ENCODE results near the gene DDX25.

Gene DDX25

GRCh38 chr11:125950696-125951651, 46.7 kb downstream of the DDX25 start:
- H3K4ac ChIP-seq (ENCODE audit: low read depth, low read length): no peak overlapping the region

GRCh38 chr11:125951731-125952130, 47.4 kb downstream of the DDX25 start:
- no peak overlapping the region for H4K12ac ChIP-seq (ENCODE audit: low read depth, low read length)
- no peaks in the 10 kb centered on the region for H3K27me3 ChIP-seq (ENCODE audit: insufficient read depth, low read length)
- no peak for DNase-seq
- no peak overlapping the region for H2BK12ac ChIP-seq (ENCODE audit: low read length)
- no peak overlapping the region for H3K23ac ChIP-seq (ENCODE audit: low read length)
- no CpG with 5 or more reads among the region's 11 CpGs for WGBS (ENCODE audit: extremely low coverage, insufficient coverage, insufficient read length)
- H3K4ac ChIP-seq (ENCODE audit: low read depth, low read length): no peak overlapping the region
- no peak overlapping the region for H4K8ac ChIP-seq (ENCODE audit: low read depth, low read length)
- H3K79me2 ChIP-seq (ENCODE audit: control insufficient read depth, insufficient read depth, low read length, poor library complexity): no peaks in the 10 kb centered on the region
- H2BK5ac ChIP-seq (ENCODE audit: low read depth, low read length, poor library complexity): no peak overlapping the region
- no peak overlapping the region for H3K4me3 ChIP-seq (ENCODE audit: low read depth, low read length)
- peaks cover 45 to 46% of the 10 kb centered on the region in 2 experiments for H3K36me3 ChIP-seq (ENCODE audit: control insufficient read depth in 1 of 2, insufficient read depth in 2 of 2, low read length in 2 of 2)
- no peak overlapping the region for H3K4me2 ChIP-seq (ENCODE audit: low read length)
- no peak overlapping the region for H2AK5ac ChIP-seq (ENCODE audit: low read length)
- H3K4me1 ChIP-seq (ENCODE audit: control insufficient read depth in 1 of 2, insufficient read depth in 2 of 2, low read length in 2 of 2): peaks cover 11 to 18% of the 10 kb centered on the region in 2 experiments
- H3K27ac ChIP-seq (ENCODE audit: low read depth, low read length): no peak overlapping the region
- H3K9me3 ChIP-seq (ENCODE audit: insufficient read depth, low read depth, low read length): peaks cover 2% of the 10 kb centered on the region
- H3K9ac ChIP-seq (ENCODE audit: low read length): no peak overlapping the region
- no peak overlapping the region for H3K14ac ChIP-seq (ENCODE audit: low read length)
- no peak overlapping the region for H4K91ac ChIP-seq (ENCODE audit: low read depth, low read length)
- no peak overlapping the region for H2AFZ ChIP-seq (ENCODE audit: insufficient read depth, low read length, poor library complexity)
- H2BK120ac ChIP-seq (ENCODE audit: insufficient read depth, low read length, poor library complexity): no peak overlapping the region
- H3K79me1 ChIP-seq (ENCODE audit: low read length): peaks cover 6% of the 10 kb centered on the region
- peak overlapping the region; percentile 43 for H3K18ac ChIP-seq (ENCODE audit: low read length)

More at GRCh38 chr11:125950696-125951651, 46.7 kb downstream of the DDX25 start:
- no CpG with 5 or more reads among the region's 15 CpGs for WGBS (ENCODE audit: extremely low coverage, insufficient coverage, insufficient read length)
- H3K4me2 ChIP-seq (ENCODE audit: low read length): no peak overlapping the region
- H3K36me3 ChIP-seq (ENCODE audit: control insufficient read depth in 1 of 2, insufficient read depth in 2 of 2, low read length in 2 of 2): peaks cover 40 to 41% of the 10 kb centered on the region in 2 experiments
- H3K4me3 ChIP-seq (ENCODE audit: low read depth, low read length): no peak overlapping the region
- peak overlapping the region; percentile 15 for H4K8ac ChIP-seq (ENCODE audit: low read depth, low read length)
- no peak overlapping the region for H3K9ac ChIP-seq (ENCODE audit: low read length)
- peaks cover 6% of the 10 kb centered on the region for H3K79me1 ChIP-seq (ENCODE audit: low read length)
- H2AFZ ChIP-seq (ENCODE audit: insufficient read depth, low read length, poor library complexity): no peak overlapping the region
- H2BK5ac ChIP-seq (ENCODE audit: low read depth, low read length, poor library complexity): no peak overlapping the region
- H4K91ac ChIP-seq (ENCODE audit: low read depth, low read length): no peak overlapping the region
- H3K14ac ChIP-seq (ENCODE audit: low read length): peak overlapping the region; percentile 19
- H3K23ac ChIP-seq (ENCODE audit: low read length): no peak overlapping the region
- H3K4me1 ChIP-seq (ENCODE audit: control insufficient read depth in 1 of 2, insufficient read depth in 2 of 2, low read length in 2 of 2): peaks cover 11 to 12% of the 10 kb centered on the region in 2 experiments
- H2BK12ac ChIP-seq (ENCODE audit: low read length): no peak overlapping the region
- no peak for DNase-seq
- no peak overlapping the region for H3K27ac ChIP-seq (ENCODE audit: low read depth, low read length)
- peak overlapping the region; percentile 30 for H3K18ac ChIP-seq (ENCODE audit: low read length)
- no peak overlapping the region for H2BK120ac ChIP-seq (ENCODE audit: insufficient read depth, low read length, poor library complexity)
- no peak overlapping the region for H4K12ac ChIP-seq (ENCODE audit: low read depth, low read length)
- peaks cover 2% of the 10 kb centered on the region for H3K9me3 ChIP-seq (ENCODE audit: insufficient read depth, low read depth, low read length)
- H2AK5ac ChIP-seq (ENCODE audit: low read length): peak overlapping the region; percentile 30
- H3K79me2 ChIP-seq (ENCODE audit: control insufficient read depth, insufficient read depth, low read length, poor library complexity): no peaks in the 10 kb centered on the region
- no peaks in the 10 kb centered on the region for H3K27me3 ChIP-seq (ENCODE audit: insufficient read depth, low read length)

GRCh38 chr11:125952559-125952958, 48.3 kb downstream of the DDX25 start:
- H3K4me1 ChIP-seq (ENCODE audit: control insufficient read depth in 1 of 2, insufficient read depth in 2 of 2, low read length in 2 of 2): peaks cover 14 to 21% of the 10 kb centered on the region in 2 experiments
- peaks cover 48 to 49% of the 10 kb centered on the region in 2 experiments for H3K36me3 ChIP-seq (ENCODE audit: control insufficient read depth in 1 of 2, insufficient read depth in 2 of 2, low read length in 2 of 2)
- no peak overlapping the region for H3K27ac ChIP-seq (ENCODE audit: low read depth, low read length)
- no peak overlapping the region for H4K12ac ChIP-seq (ENCODE audit: low read depth, low read length)
- no peak overlapping the region for H2AFZ ChIP-seq (ENCODE audit: insufficient read depth, low read length, poor library complexity)
- H3K4ac ChIP-seq (ENCODE audit: low read depth, low read length): no peak overlapping the region
- no peak overlapping the region for H2BK5ac ChIP-seq (ENCODE audit: low read depth, low read length, poor library complexity)
- peaks cover 2% of the 10 kb centered on the region for H3K9me3 ChIP-seq (ENCODE audit: insufficient read depth, low read depth, low read length)
- no peak overlapping the region for H2BK120ac ChIP-seq (ENCODE audit: insufficient read depth, low read length, poor library complexity)
- H3K14ac ChIP-seq (ENCODE audit: low read length): no peak overlapping the region
- DNase-seq: no peak
- H2AK5ac ChIP-seq (ENCODE audit: low read length): no peak overlapping the region
- no peak overlapping the region for H3K23ac ChIP-seq (ENCODE audit: low read length)
- no peaks in the 10 kb centered on the region for H3K79me2 ChIP-seq (ENCODE audit: control insufficient read depth, insufficient read depth, low read length, poor library complexity)
- no CpG with 5 or more reads among the region's 2 CpGs for WGBS (ENCODE audit: extremely low coverage, insufficient coverage, insufficient read length)
- H4K91ac ChIP-seq (ENCODE audit: low read depth, low read length): no peak overlapping the region
- H3K9ac ChIP-seq (ENCODE audit: low read length): no peak overlapping the region
- no peak overlapping the region for H3K4me2 ChIP-seq (ENCODE audit: low read length)
- no peak overlapping the region for H3K4me3 ChIP-seq (ENCODE audit: low read depth, low read length)
- H3K18ac ChIP-seq (ENCODE audit: low read length): no peak overlapping the region
- peaks cover 6% of the 10 kb centered on the region for H3K79me1 ChIP-seq (ENCODE audit: low read length)
- H2BK12ac ChIP-seq (ENCODE audit: low read length): no peak overlapping the region
- no peaks in the 10 kb centered on the region for H3K27me3 ChIP-seq (ENCODE audit: insufficient read depth, low read length)
- H4K8ac ChIP-seq (ENCODE audit: low read depth, low read length): no peak overlapping the region

GRCh38 chr11:125952973-125953372, 48.7 kb downstream of the DDX25 start:
- no peaks in the 10 kb centered on the region for H3K27me3 ChIP-seq (ENCODE audit: insufficient read depth, low read length)
- no peak overlapping the region for H4K8ac ChIP-seq (ENCODE audit: low read depth, low read length)
- DNase-seq: no peak
- H3K23ac ChIP-seq (ENCODE audit: low read length): no peak overlapping the region
- no peak overlapping the region for H3K4ac ChIP-seq (ENCODE audit: low read depth, low read length)
- no peak overlapping the region for H4K91ac ChIP-seq (ENCODE audit: low read depth, low read length)
- no peak overlapping the region for H3K4me3 ChIP-seq (ENCODE audit: low read depth, low read length)
- H3K9me3 ChIP-seq (ENCODE audit: insufficient read depth, low read depth, low read length): no peaks in the 10 kb centered on the region
- H3K9ac ChIP-seq (ENCODE audit: low read length): no peak overlapping the region
- H3K36me3 ChIP-seq (ENCODE audit: control insufficient read depth in 1 of 2, insufficient read depth in 2 of 2, low read length in 2 of 2): peaks cover 49 to 50% of the 10 kb centered on the region in 2 experiments
- no peak overlapping the region for H2BK12ac ChIP-seq (ENCODE audit: low read length)
- H2AFZ ChIP-seq (ENCODE audit: insufficient read depth, low read length, poor library complexity): no peak overlapping the region
- no peaks in the 10 kb centered on the region for H3K79me2 ChIP-seq (ENCODE audit: control insufficient read depth, insufficient read depth, low read length, poor library complexity)
- no peak overlapping the region for H3K27ac ChIP-seq (ENCODE audit: low read depth, low read length)
- no CpG with 5 or more reads among the region's 7 CpGs for WGBS (ENCODE audit: extremely low coverage, insufficient coverage, insufficient read length)
- no peak overlapping the region for H3K14ac ChIP-seq (ENCODE audit: low read length)
- H3K18ac ChIP-seq (ENCODE audit: low read length): no peak overlapping the region
- H3K4me2 ChIP-seq (ENCODE audit: low read length): no peak overlapping the region
- no peak overlapping the region for H2BK120ac ChIP-seq (ENCODE audit: insufficient read depth, low read length, poor library complexity)
- peaks cover 6% of the 10 kb centered on the region for H3K79me1 ChIP-seq (ENCODE audit: low read length)
- no peak overlapping the region for H2AK5ac ChIP-seq (ENCODE audit: low read length)
- H4K12ac ChIP-seq (ENCODE audit: low read depth, low read length): no peak overlapping the region
- H2BK5ac ChIP-seq (ENCODE audit: low read depth, low read length, poor library complexity): no peak overlapping the region
- peaks cover 14 to 24% of the 10 kb centered on the region in 2 experiments for H3K4me1 ChIP-seq (ENCODE audit: control insufficient read depth in 1 of 2, insufficient read depth in 2 of 2, low read length in 2 of 2)

Data from trophoblast cell (in vitro differentiated cells and primary cell).